ENCODE results near the gene C3orf20.

Gene C3orf20

DNA sequence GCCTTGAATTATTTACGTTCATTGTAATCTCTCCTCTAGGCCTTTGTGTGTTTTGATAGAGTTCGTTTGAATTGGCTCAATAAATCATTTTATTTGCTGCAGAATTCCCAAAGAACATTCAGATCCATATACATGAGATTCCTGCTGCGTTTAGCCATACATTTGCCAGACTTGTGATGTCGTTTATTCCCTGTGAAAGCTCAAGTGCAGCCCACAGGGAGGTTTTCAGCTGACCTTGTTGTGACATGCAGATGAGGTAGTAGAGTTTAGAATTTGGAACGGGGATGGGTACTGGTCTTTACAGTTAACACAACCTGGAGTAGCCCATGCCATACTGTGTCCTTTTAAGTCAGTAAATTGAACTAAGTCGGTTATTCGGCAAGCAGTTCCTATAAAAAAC lies at the start of gene C3orf20:
Gene C3orf20 (plus strand): TSS at position 301 of the 400 bp plus-strand sequence. CDS start 7,573 bp downstream, outside the sequence.
- DNase-seq, result no peak

DNA sequence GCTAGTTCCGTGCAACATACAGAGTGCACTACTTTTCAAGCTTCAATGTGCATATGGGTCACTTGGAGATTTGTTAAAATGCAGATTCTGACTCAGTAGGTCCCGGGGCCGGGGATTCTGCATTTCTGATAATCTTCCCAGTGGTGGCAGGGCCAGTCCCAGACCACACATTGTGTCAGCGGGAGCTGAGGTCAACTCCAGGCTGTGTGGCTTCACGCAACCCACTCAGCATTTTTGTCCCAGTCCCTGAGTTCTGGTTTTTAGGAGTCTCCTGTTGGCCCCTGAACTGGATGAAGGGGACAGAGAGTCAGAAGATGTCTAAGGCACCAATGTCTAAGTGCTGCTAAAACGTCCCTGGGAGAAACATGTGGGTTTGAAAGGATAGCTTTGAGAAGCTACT lies 49.5 kb upstream of the C3orf20 start:
- no peak for DNase-seq

DNA sequence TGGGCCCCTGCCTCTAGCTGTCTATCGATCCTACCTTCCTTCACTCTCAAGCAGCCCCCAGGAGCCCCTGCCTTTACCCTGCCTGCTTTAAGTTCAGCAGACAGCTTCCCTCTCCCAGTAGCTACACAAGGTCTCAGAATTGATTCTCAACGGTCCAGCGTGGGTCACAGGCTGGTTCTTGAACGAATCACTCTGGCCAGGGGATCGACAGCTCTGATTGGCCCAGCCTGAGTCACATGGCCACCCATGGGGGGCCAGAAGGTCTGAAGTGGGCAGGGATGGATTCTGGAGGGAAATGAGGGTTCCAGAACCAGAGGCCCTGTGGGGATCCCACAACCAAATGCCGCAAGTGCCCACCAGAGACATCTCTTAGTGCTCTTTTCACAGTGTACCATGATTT lies 47.1 kb upstream of the C3orf20 start:
- DNase-seq, result no peak

DNA sequence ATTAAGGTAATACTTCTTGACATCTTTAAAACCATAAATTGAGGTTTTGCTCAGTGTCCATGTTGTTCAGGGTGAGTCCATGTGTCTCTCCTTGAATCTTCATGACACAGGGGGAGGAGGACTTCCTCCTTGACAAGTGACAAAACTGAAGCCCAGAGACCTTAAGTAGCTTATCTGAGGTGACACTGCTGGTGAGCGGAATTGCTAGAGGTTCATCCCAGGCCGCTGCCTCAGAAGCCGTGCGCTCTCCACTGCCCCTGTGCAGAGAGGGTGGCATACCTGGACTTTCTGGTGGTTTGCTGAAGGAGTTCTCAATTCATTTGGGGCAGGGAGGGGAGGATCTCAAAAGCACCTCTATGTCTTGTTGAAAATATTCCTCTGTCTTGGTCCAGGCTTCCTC lies 46.5 kb upstream of the C3orf20 start:
- no peak for DNase-seq

DNA sequence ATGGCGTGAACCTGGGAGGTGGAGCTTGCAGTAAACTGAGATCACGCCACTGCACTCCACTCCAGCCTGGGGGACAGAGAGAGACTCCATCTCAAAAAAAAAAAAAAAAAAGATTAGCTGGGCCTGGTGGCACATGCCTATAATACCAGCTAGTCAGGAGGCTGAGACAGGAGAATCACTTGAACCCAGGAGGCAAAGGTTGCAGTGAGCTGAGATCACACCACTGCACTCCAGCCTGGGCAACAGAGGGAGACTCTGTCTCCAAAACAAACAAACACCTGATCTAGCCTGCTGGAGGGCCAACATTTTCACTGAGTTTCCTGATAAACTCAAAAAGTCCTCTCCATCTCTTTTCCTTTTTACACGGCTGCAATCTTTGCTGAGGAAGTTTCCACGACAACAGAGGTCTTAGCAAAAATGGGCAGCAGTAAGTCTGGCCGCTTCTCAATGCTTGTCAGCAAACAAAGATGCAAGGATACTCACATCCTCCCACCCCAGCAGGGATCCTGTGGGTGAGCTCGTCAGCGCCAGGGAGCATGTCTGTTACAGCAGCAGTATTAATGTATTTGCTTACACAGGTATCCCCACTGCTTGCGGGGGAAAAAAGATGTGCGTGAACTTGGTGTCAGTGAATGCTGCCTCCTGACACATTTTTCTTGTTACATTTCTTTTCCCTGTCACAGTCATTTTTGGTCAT lies 44.4 kb upstream of the C3orf20 start:
- DNase-seq, result no peak

DNA sequence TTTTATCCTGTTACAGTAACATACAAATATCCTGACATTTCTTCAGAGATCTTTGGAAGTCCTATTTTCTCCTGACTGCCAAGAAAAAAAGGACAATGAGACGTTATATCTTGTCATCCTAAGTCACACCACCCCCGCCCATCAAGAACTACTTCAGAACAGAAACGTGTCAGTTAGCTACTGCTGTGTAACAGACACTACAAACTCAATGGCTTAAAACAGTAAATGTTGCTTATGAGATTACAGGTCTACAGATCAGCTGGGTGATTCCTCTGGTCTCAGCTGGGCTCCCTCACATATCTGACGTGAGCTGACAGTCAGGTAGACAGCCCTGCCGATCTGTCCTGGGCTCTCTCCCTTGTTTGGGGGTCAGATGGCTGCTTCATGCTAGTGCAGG lies 43.8 kb upstream of the C3orf20 start:
- DNase-seq, result no peak

DNA sequence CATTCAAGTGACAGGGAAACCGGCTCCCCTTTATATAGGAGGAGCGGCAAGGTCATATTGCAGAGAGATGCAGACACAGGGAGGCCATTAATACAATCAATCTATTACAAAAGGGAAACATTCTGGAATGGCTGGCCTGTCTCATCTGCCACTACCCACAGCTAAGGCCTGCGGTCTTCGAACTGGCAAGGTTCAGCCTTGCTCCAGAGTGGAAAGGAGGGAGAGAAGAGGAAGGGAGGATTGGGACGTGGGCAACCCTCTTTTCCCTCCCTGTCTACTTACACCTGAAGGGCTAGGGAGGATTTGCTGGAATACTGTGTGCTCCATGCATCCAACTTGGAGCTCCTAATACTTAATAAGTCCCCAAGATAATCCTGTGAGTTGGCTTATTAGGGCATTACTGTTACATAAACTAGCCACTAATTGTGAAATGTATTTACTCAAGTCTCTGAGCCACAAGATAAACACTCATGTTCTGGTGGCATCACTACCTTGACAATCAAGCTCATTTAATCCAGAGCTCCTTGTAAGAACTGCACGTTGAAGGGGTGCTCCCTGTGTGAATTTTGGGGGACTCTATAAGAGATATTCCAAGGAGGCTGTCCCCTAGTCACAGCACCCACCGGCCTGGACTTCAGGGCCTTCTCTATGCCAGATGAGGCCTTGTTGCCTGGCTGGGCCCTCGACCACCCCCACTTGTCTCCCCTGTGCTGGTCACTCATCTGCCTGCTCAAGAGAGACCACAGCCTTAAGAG lies 43.1 kb upstream of the C3orf20 start:
- no peak for DNase-seq

DNA sequence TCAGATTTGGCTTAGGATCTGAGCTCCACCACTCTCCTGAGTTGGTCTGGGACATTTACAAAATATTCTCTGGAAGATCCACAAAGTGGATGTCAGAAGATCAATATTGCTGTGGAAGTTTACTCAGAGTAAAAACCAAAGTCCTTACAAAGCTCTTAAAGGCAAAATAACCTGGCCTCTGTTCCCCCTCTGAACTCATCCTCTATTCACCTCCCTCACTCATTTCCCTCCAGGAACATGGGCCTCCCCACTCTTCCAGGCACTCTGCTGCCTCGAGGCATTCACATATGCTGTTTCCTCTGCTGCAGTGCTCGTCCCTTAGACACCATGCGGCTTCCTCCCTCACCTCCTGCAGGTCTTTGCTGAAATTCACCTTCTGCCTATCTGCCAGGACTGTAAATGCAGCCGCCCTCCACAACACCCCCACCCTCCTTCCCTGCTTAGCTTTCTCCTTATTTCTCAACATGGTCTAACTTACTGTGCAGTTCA lies 42.5 kb upstream of the C3orf20 start:
- no peak for DNase-seq

DNA sequence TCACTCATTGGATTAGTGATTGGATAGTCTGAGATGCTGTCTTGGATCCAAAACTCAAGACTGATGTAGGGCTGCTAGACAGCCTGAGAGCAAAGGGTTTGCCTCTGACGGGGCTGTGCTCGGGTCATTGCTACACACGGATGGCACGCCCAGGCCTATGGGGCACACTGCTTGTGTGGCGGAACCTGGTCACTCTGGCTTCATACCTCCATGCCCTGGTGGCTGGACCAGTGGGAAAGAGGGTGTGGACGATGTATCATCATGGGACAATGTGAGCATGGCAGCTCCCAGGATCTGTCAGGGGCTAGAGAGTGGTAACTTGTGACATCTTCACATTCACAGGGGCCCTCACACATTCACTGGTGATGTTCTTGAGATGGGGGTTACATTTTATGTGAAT lies 41.5 kb upstream of the C3orf20 start:
- DNase-seq, result no peak

DNA sequence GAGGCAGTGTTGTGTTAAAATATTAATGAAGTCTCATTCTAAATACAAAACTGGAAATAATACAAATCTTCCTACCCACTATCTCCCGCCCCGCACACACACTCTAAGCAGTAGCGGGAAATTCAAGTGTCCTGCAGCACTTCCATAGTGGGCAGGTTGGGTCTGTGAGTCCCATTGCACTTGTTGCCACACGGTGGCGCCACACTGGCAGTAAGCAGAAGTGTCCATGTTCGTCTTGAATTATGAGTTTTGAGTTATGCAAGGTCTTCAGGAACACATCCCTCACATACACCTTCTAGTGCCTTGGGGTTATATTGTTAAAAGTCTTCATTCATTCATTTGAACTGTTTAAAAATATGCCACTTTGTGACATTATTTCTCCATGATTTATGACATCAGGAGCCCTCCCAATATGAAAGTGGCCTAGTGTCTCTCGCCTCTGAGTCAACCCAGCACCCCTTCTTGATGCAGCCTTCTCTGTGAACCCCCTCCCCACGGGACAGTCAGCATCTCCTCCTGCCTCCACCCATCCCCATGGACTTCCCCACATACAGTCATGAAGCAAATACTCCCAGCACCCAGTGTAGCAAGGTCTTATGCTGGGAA lies 41.0 kb upstream of the C3orf20 start:
- peak; percentile 62 for DNase-seq

DNA sequence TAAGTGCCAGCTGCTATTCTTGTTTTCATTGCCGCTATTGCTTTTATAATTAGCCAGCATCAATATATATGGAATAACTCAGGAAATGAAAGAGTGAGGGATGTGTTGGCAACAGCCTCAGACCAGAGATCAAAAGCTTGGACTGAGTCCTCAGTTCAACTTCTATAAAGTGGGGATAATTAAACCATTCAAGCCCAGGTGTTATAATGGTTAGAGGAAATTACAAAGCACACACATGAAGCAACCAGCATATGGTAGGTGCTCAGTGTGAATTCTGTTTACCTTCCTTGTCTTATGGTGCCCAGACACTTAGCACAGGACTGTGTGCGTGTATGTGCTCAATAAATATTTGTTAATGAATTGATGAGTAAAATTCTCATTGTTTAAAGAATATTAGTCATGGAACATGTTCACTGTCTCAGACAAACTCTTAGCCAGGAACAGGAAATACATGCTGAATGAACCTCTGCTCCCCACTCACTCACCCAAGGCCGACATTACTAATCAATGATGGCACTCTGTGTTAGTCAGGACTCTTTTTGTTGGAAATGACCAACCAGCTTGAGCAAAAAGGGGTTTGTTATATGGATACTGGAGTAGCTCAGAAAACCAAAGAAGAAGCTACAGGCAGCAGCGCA lies 40.1 kb upstream of the C3orf20 start:
- no peak for DNase-seq

DNA sequence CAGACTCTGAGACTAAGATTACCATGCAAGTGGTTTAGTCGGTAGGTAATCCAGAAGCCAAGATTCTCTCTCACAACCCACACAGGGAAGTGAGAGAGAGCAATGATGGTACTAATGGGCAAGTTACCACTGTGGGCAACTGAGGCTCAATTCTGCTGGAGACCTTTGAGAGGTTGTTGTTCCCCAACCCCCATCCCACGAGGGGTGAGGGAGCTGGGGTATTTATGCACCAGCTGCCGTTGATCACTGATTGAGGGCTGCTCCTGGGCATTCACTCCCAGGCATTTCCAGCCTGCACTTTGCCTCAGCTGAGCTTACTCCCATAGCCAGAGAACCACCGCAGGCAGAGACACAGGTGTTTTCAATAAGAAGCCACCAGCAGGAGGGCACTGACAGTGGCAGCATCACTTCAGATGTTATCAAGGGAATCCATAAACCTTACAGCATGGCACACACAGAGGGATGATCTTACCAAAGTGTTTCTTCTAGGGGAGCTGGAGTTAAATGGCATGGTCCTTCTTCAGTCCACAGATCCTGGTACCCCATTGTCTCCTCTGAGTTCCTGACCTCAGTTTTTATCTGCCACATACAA lies 38.3 kb upstream of the C3orf20 start:
- DNase-seq, result no peak

DNA sequence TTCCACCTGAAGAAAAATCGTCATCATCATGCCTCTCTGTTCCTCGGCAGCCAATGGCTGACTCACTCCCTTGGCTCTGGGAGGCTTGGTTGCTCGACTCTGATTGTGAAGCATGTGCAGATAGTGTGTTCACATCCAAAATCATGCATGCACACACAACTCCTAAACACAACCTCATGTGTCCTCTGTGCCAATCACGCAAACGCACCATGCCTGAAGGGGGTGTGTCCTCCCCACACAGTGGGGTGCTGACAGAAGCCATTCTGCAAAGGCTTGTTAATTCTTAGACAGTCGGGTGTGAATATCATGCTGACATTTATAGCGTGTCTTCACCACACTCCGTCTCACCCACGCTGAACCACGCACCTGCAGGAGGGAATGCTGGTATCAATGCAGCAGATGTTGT lies 34.8 kb upstream of the C3orf20 start:
- DNase-seq, result no peak

DNA sequence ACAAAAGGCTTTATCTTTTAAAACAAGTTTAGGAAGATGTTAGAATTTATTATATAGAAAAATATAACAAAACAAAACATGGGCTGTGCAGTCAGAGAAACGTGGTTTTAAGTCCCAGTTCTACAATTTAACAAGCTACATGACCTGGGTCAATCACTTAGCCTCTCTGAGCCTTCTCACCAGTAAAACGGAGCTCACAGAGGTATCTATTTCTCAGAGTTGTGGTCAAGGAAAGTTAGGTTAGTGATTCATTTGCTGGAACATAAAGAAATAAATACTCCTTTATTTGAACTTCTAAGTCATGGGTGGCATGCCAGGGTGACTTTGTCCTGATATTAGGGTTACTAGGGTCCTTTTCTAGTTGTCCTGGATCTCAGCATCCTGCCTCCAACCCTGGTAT lies 34.2 kb upstream of the C3orf20 start:
- no peak for DNase-seq

DNA sequence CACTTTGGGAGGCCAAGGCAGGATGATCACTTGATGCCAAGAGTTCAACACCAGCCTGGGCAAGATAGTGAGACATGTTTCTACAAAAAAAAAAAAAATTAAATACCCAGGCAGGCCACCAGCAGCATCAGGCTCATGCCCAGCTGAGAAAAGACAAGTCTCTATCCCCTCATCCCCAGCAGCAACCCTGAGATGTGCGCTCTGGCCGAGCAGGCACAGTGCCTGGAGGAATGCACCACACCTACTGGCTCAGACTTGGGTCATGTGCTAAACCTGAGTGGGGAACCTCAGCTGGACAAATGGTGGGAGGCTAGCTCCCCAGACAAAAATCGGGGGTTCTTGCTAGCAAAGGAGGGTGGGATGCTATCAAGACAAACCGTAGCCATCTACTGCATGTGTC lies 33.6 kb upstream of the C3orf20 start:
- no peak for DNase-seq

DNA sequence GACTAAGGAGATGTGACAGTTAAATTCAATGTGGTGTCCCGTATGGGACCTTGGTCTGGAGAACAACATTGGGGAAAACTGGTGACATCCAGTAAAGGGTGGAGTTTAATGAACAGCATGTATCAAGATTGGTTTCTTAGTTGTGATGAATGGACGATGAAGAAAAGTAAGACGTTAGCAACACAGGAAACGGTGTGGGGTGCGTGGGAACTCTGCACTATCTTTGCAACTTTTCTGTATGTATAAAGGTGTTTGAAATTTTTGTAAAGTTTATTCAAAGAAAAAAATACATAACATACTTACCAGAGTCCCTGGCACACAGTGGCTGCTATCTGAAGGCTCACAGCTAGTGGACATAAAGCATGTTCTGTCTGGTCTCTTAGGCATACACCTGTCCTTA lies 29.5 kb upstream of the C3orf20 start:
- DNase-seq, result no peak

DNA sequence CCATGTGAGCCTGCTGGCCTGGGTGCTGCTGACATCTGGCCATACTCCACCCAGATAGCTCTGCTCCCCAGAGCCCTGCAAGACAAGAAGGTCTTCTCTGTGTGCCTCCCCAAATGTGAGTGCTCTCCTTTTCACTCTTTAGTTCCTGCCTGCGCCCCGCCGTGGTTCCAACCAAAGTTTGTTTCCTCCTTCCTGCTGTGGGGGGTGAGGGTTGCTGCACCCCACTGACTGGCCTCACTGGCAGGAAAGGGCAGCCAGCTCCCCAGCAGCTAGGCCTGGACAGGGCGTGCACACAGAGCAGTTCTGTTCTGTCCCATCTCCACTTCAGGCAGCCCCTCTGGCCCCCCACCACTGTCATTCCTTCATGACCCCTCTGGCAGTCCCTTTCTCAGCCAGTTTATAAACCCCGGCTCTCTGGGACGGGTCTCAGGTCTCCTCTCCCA lies 28.8 kb upstream of the C3orf20 start:
- no peak for DNase-seq

DNA sequence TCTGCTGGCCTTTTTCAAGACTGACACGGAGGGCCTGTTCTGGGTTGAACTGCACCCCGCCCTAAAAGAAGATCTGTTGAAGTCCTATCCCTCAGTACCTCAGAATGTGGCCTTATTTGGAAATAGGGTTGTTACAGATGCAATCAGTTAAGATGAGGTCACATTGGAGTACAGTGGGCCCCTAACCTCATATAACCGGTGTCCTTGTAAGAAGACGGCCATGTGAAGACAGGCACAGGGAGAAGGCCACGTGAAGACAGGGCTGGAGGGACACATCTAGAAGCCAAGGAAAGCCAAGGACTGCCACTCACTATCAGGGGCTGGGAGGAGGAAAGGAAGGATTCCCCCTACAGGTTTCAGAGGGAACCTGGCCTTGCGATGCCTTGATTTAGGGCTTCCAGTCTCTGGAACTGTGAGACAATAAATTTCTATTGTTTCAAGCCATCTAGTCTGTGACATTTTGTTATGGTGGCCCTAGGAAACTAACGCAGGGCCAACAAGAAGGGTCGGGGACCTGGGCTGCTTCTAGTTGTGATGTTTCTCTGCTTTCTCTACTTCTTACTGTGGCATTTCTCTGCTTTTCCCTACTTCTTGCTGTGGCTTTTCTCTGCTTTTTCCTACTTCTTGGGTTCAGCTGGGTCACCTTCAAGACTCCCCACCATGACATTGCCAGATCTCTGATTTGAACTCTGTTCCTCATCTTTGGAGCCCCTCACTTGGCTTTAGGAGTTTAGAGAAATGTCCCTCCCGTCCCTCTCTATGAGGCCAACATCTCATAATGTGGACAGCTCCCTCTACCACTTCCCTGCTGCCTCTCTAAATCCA lies 28.1 kb upstream of the C3orf20 start:
- DNase-seq, result no peak

DNA sequence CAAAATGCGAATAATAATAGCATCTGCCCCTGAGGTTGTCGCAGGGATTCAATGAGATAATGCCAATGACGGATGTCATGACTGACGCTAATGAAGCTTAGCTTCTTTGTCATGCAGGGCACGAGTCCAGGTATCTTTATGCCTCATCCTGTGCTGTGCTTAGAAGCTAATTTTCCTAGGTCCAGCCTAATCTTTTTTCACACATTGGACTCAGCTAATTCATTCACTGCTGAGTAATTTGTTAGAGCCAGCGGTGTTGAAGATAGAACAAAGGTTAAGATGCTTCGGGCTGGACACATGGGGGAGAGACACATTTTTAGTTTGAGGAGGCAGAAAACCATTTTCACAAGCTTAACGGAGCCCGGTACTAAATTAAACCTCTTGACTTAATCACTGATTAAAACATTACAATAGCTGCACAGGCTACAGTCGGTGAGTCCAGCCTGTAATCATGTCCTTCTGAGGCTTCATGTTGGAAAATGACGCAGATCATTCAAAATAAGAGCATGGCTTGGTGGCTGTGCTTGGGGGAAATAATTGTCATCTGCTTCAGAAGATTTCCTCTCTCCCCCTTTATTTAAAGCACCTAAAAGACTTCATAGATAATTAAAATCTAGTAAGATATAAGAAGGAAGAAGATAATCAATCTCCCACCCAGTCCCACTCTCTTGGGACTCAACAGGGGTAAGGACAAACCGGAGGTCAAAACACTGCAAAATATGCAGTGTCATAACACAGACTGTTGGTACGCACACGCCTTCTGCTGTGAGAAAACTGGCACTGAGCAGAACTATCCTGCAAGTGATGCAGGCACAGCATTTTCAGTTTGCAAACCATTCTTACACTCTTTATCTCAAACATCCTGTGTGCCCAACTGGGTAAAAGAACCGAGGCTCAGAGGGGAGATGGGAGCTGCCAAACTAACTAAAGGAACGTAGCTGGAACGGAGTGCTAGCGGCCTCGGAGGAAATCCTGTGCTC lies 26.7 kb upstream of the C3orf20 start:
- DNase-seq, result no peak

DNA sequence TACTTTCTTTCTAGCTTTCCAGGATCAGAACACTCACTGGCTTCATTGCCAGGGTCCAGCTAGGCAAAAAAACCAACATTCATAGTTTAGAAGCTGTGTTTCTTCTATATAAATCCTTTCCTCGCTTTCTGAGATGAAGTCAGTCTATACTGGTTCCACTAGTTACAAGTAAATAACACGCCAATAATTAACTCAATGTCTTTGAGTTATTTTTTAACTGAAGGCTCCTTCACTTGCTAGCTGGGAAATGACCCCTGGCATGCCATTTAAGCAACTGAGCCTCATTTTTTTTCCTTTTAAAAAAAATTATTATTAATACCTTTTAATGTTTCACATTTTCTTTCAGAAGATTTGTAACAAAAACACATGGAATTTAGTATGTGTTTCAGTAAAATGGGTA lies 25.5 kb upstream of the C3orf20 start:
- no peak for DNase-seq

DNA sequence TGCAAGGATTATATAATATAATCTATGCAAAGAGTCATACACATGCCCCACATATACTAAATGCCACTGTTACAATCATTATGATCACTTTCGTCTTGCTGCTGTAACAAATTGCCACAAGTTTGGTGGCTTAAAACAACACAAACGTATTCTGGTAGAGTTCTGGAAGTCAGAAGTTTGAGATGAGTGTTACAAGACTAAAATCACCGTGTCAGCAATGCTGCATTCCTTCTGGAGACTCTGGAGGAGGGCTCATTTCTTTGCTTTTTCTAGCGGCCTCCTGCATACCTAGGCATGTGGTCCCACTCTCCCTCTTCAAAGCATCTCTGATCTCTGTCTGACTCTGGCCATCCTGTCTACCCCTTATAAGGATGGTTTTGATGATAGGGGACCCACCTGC lies 24.7 kb upstream of the C3orf20 start:
- no peak for DNase-seq
